Measurements from ENCODE around the gene SH2B3.
"Not testable (repeated sequence)": the region's sequence is repeated elsewhere in the genome, so short reads cannot be mapped to it uniquely, and the experiment has no call there.

Gene SH2B3

DNA sequence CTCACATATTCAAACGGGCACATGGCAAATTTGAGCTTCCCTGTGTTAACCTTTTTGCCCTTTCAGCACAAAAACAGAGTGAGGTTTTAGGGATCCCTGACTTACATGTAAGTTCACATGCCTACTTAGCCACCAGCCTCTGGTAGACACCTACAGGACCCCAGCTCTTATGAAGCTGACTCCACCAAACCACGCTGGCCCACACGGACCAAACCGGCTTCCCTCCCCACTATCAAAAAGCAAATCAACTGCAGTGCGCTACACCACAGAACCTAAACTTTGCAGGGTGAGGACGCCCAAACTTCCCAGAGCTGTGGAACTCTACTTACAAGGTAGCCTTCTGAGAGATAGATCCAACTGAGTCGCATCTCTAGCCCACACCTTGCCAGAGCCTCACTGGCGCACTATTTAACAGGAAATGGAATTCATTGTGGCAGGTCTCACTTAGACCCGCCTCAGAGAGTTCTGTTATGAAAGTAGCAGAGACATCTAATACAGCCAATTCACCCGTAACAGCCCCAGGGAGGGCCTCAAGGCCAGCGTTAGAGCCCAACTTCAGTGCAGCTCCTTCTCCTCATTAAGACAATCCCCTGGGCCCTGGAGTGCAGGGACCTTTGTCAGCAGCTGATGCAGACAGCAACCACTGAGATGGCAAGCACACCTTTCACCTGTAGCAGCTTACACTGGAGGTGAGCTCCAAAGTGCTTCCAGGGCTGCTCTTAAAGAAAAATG lies 49.2 kb downstream of the SH2B3 start:
- in situ Hi-C loops (cut with MboI; ENCODE audit: low sequenced_read_pairs), result no loop called here

GRCh38 chr12:111455448-111456320 lies 50.0 kb downstream of the SH2B3 start:
- in situ Hi-C loops (cut with MboI; ENCODE audit: low sequenced_read_pairs), result no loop called here

GRCh38 chr12:111457071-111457470 lies 51.3 kb downstream of the SH2B3 start:
- in situ Hi-C loops (cut with MboI; ENCODE audit: low sequenced_read_pairs), result no loop called here

DNA sequence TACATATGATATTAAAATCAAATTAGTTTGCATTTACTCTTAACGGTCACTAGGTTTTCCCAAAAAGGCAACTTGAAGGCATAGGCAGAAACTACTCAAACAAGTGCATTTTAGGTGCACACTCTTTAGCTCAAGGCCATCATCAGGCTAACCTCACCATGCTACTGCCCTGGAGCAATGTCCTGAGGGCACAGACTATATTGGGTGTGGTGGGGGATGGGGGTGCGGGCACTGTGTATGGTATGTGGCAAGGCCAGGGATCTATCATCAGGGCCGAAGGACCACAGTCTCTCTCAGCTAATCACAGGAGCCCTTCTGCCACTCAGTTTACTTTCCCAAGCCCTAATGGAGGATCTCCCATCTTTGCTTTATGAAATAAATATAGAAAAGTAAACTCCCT lies 51.9 kb downstream of the SH2B3 start:
- in situ Hi-C loops (cut with MboI; ENCODE audit: low sequenced_read_pairs), result no loop called here

DNA sequence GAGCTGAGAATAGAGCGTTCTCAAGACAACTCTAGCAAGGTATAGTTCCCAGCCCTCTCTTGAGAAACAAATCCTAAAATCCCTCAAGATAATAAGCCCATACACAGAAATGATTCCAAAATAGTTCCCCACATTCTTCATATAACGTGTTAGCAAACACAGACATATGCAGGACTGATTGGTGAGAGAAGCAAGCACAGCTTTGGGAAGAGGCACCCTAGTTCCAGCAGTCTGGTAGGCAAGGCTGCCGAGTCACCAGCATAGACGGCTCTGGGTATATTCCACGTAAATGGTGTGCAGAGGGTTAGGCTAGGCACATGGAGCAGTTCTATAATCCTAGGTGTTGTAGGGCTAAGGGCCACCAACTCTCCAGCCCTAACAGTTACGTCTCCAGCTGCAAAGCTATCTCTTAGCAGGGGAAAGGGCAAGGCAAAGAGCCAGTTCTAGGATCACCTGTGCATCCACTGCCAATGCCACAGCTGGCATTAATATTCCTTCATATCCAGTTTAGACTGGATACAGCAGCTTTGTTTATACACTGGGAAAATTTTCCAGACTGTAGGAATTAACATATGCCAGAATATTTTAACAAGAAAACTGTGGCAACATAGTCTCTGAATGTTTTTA lies 52.9 kb downstream of the SH2B3 start:
- in situ Hi-C loops (cut with MboI; ENCODE audit: low sequenced_read_pairs), result no loop called here

DNA sequence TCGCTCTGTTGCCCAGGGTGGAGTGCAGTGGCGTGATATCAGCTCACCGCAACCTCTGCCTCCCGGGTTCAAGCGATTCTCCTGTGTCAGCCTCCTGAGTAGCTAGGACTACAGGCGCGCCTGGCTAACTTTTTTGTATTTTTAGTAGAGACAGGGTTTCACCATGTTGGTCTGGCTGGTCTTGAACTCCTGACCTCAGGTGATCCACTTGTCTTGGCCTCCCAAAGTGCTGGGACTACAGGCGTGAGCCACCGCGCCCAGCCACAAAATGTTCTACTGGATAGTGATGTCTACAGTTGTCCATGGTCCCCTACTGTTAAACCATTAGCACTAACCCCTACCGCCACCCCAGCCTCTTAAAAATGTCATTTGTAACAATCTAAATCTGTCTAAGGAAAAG lies 54.4 kb downstream of the SH2B3 start:
- in situ Hi-C loops (cut with MboI; ENCODE audit: low sequenced_read_pairs), result not testable (repeated sequence)

DNA sequence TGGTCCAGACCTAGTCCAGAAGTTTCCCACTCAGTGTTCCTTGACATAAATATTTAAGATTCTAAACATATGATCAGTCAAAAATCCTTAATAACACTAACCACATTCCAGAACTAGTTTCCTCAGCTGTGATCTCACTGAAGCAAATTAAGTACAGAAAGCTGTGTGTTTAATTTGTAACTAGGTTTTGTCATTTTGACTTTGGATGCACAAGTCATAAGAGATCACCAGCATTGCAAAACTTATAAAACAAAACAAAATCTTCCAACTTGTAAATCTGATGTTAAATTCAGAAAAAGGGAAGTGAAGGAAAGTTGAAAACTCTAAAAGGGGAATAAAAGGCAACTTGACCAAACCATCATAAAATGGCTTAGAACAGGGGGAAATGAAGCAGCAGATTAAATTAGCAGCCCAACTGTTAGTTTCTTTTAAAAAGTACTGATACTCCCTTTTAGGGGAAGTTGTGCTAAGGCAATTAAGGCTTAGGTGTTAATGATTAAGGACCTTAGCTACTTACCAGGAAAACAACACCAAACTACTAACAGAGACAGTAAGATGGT lies 56.6 kb downstream of the SH2B3 start:
- in situ Hi-C loops (cut with MboI; ENCODE audit: low sequenced_read_pairs), result no loop called here

DNA sequence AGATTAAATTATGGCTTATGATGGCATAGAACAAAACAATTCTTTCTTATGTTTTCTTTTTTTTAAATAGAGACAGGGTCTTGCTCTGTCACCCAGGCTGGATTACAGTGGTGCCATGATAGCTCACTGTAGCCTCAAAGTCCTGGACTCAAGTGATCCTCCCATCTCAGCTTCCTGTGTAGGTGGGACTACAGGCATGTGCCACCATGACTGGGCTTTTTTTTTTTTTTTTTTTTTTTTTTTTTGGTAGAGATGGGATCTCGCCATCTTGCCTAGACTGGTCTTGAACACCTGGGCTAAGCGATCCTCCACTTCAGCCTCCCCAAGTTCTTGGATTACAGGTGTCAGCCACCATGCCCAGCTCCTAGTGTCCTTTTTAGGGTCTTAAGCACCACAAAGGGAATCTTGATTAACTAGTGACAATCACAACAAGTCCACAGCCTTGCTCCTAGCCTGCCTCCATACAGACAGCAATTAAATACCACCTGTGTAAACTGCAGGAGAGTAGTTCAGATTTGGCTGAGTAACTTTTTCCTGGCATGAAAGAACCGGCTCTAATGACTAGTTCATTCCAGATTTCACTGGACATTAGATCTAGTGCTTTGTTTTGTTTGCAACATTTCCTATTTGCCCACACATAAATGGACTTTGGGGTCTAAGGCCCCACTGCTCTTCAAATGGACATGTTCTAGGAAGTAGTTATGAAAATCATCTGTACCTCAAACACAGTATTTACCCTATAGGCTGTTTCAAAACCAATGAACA lies 61.6 kb downstream of the SH2B3 start:
- in situ Hi-C loops (cut with MboI; ENCODE audit: low sequenced_read_pairs), result no loop called here

DNA sequence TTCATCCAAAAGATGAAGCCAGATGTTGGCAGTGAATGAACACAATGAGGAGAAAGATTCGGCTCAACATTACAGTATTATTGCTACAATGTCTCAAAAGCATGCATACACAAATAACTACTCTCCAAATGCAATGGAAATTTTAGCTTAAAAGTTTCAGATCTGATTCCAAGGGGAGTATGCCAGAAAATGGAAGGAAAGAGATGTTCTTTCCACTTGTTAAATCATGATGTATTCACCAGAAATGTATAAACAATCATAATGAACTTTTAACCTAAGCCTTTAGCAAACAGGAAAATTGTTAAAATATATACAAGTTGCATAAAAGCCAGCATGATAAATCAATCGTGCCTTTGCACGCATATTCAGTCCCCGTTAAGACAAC lies 62.1 kb downstream of the SH2B3 start:
- in situ Hi-C loops (cut with MboI; ENCODE audit: low sequenced_read_pairs), result no loop called here

- in situ Hi-C loops (cut with MboI; ENCODE audit: low sequenced_read_pairs), result no loop called here
These were observed 63.7 kb downstream of the SH2B3 start for GRCh38 chr12:111469401-111469800.

GRCh38 chr12:111471236-111471635 lies 65.5 kb downstream of the SH2B3 start:
- in situ Hi-C loops (cut with MboI; ENCODE audit: low sequenced_read_pairs), result no loop called here

- in situ Hi-C loops (cut with MboI; ENCODE audit: low sequenced_read_pairs), result no loop called here
These were observed 76.7 kb downstream of the SH2B3 start for GRCh38 chr12:111482462-111482861.

DNA sequence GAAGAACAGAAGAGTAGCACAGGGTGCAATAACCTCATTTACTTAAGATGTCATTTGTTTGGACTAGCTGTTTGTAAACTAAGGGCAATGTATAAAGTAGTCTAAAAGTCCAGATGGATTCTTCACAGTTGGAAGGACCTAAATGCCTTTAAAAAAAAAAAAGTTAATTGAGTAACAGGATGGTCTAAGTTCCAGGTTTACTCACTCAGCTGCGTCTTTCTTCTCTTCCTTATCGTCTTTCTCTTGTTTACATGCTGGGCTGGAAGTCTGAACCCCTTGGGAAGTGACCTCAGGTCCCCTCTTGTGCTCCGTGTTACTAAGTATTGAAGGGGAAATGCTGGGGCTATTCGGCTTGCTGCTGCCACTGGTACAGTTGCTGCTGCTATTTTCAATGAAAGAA lies 82.5 kb downstream of the SH2B3 start:
- in situ Hi-C loops (cut with MboI; ENCODE audit: low sequenced_read_pairs), result no loop called here

DNA sequence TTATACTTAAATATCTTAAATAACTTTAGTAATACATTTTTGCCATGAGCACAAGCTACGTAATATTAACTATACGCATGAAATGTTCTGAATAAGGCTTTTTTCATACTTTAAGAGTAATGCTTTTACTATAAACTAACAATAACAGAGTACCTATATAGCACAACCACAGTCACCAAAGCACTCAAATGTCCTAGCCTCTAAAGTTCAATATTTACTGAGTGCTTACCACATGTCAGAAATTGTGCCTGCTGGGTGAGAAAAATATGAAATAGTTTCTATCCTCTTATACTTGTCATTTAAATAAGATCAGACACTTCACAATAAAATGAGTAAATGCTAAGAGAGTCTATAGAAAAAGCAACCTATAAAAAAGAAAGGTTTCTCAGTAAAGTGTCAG lies 83.1 kb downstream of the SH2B3 start:
- in situ Hi-C loops (cut with MboI; ENCODE audit: low sequenced_read_pairs), result no loop called here

DNA sequence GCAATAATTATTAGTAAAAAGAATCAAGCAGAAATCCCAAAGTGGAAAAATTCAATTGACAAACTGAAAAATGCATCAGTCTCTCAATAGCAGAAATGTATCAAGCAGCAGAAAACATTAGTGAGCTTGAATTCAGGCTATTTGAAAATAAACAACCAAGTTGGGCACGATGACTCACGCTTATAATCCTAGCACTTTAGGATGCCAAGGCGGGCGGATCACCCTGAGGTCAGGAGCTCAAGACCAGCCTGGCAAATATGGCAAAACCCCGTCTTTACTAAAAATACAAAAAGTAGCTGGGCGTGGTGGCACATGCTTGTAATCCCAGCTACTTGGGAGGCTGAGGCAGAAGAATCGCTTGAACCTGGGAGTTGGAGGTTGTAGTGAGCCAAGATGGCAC lies 87.3 kb downstream of the SH2B3 start:
- in situ Hi-C loops (cut with MboI; ENCODE audit: low sequenced_read_pairs), result not testable (repeated sequence)

GRCh38 chr12:111494676-111495075 lies 89.0 kb downstream of the SH2B3 start:
- in situ Hi-C loops (cut with MboI; ENCODE audit: low sequenced_read_pairs), result no loop called here

Data from HL-60/S4 treated with phorbol 12-myristate 13-acetate at 8.2 ng/mL for 4 days and 3 days (cell line).